Stimulated activated CD4-positive, alpha-beta T cell treated with anti-CD3 and anti-CD28 coated beads, Interleukin-2, amount 100 ng/mL, for 48 hours (primary cell): Measurements from ENCODE around the gene ARHGEF35.
"Not testable (repeated sequence)": the region's sequence is repeated elsewhere in the genome, so short reads cannot be mapped to it uniquely, and the experiment has no call there.

Experiments used
- DNase-seq, 2 donors: peaks; one replicate each; pipeline ENCODE4 v3.0.0-alpha.2; 2020

ARHGEF35 gene

DNA sequence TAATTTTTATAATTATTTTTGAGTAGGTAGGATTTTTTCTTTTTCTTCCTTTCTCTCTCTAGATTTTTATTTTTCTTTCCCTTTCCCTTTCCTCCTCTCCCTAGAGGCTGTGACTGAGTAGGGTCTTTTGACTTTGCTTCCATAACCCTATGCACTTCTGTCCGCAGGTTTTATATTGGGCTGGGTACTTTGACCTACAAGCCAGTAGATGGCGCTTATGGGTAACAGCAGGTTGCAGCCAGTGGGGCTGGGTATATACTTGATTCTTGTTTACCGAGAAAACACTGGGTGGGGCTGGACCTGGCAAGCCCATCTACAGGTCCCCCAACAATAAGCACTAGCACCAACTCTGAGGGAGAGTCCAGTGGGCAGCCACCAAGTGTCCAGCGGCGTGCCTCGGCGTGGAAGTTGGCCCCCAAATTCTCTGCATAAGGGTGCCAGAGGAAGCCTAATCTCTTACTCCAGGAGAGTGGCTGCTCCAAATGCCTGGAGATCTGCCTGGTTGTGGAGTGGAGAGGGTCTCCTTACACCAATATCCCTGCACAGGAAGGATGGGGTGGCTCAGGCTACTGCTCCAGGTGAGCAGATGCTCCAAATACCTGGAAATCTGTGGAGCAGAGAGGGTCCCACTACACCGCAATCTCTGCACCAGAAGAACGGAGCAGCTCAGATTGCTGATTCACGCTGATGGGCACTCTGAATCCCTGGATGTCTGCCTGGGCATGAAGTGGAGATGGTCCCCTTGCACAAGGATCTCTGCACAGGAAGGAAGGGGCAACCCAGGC lies 17.1 kb downstream of the ARHGEF35 start:
- DNase-seq: not testable (repeated sequence)

DNA sequence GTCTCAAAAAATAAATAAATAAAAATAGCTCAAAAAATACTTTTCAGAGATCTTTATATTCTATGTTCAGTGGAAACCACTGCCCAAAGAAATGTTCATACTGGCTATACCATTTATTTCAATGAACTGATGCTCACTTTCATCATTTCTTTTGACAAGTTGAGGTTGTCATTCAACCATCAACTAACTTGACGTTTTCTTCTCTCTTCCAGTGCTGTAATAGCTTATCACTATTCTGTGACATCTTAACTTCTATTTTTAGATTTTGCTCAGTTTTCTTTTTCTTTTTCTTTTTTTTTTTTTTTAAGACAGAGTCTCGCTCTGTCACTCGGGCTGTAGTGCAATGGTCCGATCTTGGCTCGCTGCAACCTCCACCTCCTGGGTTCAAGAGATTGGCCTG lies 21.0 kb downstream of the ARHGEF35 start:
- DNase-seq: no peak

DNA sequence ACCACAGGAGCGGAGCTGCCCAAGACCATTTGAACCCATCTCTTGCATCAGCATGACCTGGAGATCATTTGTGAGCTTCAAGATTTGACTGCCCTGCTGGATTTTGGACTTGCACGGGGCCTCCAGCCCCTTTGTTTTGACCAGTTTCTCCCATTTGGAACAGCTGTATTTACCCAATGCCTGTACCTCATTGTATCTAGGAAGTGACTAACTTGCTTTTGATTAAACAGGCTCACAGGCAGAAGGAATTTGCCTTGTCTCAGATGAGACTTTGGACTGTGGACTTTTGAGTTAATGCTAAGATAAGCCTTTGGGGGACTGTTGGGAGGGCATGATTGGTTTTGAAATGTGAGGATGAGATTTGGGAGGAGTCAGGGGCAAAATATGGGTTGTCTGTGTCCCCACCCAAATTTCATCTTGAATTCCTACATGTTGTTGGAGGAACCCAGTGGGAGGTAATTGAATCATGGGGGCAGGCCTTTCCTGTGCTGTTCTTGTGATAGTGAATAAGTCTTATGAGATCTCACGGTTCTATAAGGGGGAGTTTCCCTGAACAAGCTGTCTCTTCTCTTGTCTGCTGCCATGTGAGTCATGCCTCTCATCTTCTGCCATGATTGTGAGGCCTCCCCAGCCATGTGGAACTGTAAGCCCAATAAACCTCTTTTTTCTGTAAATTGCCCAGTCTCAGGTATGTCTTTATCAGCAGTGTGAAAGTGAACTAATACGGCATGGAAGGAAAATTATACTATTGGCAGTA lies 23.9 kb downstream of the ARHGEF35 start:
- DNase-seq: not testable (repeated sequence)

DNA sequence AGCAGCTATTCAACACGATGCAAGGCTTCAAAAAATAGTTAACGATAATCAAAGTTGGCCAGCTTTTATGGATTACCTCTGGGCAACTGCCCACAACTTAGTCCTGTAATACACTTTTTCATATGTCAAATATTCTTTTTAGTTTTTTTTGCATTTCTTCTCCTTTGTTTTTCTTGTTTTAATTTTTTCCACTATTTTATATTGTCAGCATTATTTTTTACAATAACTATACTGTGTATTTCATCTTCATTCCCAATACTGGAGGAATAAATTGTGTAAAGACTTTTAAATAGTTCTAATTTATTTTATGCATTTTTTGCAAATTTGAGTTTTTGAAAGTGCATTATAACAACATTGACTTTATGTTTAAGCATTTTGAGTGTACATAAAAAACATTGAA lies 30.8 kb downstream of the ARHGEF35 start:
- no peak for DNase-seq

DNA sequence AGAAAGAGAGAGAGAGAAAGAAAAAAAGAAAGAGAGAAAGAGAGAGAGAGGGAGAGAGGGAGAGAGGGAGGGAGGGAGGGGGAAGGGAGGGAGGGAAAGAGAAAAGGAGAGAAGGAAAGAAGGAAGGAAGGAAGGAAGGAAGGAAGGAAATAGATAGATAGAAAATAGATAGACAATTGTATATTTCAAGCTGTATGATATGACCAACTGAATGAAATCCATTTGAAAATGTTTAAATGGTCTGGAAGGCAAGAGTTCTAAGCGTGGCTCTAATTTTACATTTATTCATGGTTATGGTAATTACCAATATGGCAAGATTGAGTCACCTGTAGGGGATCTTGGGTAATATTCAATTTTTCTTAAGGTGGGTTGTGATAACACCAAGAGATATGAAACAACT lies 36.8 kb downstream of the ARHGEF35 start:
- DNase-seq: no peak

DNA sequence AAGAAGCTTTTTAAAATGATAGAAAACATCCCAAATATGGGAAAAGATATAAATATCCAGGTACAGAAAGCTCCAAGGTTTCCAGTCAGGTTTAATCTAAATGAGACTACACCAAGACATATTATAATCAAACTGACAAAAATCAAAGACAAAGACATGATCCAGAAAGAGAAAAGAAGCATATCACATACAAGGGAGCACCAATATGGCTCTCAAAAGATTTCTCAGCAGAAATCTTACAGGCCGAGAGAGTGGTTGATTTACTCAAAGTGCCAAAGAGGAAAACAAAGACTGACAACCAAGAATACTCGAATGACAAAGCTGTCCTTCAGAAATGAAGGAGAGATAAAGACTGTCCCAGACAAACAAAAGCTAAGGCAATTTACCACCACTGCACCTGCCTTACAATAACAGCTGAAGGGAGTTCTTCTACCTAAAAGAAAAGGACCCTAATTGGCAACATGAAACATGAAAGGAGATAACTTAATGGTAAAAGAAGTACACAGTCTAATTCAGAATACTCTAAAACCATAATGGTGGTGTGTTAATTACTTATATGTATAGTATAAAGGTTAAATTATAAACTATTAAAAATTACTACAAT lies 47.3 kb downstream of the ARHGEF35 start:
- DNase-seq: no peak

DNA sequence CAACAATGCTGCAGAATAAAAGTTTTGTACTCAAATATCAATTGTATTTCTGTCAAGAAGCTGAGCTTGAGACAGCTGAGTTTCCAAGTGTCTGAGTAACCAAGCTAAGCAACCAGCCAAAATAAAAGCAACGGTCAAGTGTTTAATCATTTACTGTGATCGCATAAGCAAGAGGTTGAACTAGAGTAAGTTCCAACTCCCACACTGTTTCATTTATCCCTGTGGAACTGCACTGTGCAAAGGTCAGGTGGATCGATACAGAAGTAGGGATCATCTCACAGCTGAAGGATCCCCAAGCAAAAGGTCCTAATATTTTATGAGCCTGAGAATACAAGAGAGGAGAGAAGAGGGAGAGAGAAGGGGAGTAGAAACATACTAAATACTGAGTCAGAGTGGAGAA lies 51.2 kb downstream of the ARHGEF35 start:
- DNase-seq: no peak

DNA sequence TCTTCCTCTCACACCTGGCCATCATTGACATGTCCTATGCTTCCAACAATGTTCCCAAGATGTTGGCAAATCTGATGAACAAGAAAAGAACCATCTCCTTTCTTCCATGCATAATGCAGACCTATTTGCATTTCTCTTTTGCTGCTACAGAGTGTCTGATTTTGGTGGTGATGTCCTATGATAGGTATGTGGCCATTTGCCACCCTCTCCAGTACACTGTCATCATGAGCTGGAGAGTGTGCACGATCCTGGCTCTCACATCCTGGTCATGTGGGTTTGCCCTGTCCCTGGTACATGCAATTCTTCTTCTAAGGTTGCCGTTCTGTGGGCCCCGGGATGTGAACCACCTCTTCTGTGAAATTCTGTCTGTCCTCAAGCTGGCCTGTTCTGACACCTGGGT lies 53.4 kb downstream of the ARHGEF35 start:
- DNase-seq: no peak

DNA sequence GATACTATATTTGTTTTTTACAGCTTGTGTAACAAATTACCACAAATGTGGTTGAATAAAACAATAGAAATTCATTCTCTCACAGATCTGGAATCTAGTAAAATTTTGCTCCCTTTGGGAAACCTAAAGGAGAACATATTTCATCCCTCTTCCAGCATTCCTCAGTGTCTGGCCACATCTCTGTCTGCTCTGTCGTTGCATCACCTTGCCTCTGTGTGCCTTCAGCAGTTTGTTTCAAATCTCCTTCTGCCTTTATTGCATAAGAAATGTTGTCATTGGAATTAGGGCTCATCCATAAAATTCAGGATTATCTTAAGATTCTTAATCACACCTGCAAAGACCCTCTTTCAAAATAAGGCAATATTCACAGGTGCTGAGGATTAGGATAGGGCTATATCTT lies 58.1 kb downstream of the ARHGEF35 start:
- DNase-seq: no peak
